H1 (cell line): ENCODE measurements around the gene SCN2B. TPM values are rescaled to one million over a fixed set of nuclear protein-coding genes. Genes with fewer than 3 reads are reported as not detected.

Experiments used
- ATF2 ChIP-seq: IDR thresholded peaks from 2 replicates; pipeline ENCODE4 v1.6.1; 2012; ENCODE audit warnings: low read length, inconsistent platforms
- ATF3 ChIP-seq: IDR thresholded peaks from 2 replicates; pipeline ENCODE4 v1.6.1; 2011; ENCODE audit warnings: low read depth, mild to moderate bottlenecking, low read length; ENCODE audit not compliant: insufficient read depth
- CTBP2 ChIP-seq: IDR thresholded peaks from 2 replicates; pipeline ENCODE4 v1.7.0; 2011; ENCODE audit warnings: borderline replicate concordance, mild to moderate bottlenecking, moderate library complexity, mixed read lengths, low read length; ENCODE audit not compliant: insufficient read depth, insufficient read length
- polyA plus RNA-seq, 7 experiments: library from polyadenylated mRNA; depleted of rRNA in 3 of 7; stranded (reverse) in 5 of 7; unstranded in 2 of 7; fragments of >200 nt in 5 of 7; fragments of 200-250 nt in 2 of 7; gene quantifications; 1 replicate in 5 of 7; 2 replicates in 1 of 7; 4 replicates in 1 of 7; pipeline versions ENCODE4 v1.2.1 to v1.2.3, GENCODE V29; 2011 to 2013; ENCODE audit warnings: missing spikeins in 2 of 7, mixed read lengths in 2 of 7
- total RNA-seq: library from RNA; stranded (reverse); fragmentation: NEBNext Ultra II Directional; extraction: Animal tissue kit (Norgen Biotek cat#: 25700); gene quantifications from 2 replicates; pipeline ENCODE4 v1.2.1, GENCODE V29; 2021

SCN2B gene
- total and polyA plus RNA-seq, 2 of the 8 experiments (the other 6 are each of a cell fraction or from before 2014, with no cell fraction given) = 0.14 to 0.24 TPM

- no peak for TF ChIP-seq ATF2
- no peak for TF ChIP-seq ATF3
- no peak for TF ChIP-seq CTBP2
Observed at GRCh38 chr11:118174006-118174567, 2.4 kb downstream of the SCN2B start (continued).
